GM21576 (cell line): Measurements from ENCODE around the gene PTPN7.

Source experiments
- ATAC-seq: cut with Tn5 transposase; IDR thresholded peaks from one replicate; pipeline ENCODE4 v1.9.1; 2021; ENCODE audit warnings: mild to moderate bottlenecking, moderate library complexity; ENCODE audit not compliant: unreplicated experiment

The PTPN7 gene

GRCh38 chr1:202133496-202133895 is 26.9 kb downstream of the PTPN7 start:
- no peak for ATAC-seq

DNA sequence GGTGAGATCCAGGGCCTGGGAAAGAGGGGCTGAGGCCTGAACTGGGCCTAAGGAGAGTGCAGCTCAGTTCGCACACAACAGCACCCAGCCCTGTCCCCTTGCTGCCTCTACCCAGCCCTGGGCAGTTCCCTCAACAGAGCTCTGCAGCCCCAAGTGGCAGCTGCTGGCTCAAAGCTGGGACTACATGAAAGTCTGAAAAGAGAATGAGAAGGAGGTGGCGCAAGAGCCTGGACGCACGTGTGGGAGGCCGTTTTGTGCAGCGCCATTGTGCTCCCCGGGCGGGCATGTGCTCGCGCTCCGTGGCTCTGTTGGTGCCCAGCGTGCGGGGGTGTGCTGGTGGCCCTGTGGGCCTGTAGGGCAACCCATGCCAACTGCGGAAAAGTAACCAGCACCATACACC is 27.4 kb downstream of the PTPN7 start:
- ATAC-seq, result no peak

DNA sequence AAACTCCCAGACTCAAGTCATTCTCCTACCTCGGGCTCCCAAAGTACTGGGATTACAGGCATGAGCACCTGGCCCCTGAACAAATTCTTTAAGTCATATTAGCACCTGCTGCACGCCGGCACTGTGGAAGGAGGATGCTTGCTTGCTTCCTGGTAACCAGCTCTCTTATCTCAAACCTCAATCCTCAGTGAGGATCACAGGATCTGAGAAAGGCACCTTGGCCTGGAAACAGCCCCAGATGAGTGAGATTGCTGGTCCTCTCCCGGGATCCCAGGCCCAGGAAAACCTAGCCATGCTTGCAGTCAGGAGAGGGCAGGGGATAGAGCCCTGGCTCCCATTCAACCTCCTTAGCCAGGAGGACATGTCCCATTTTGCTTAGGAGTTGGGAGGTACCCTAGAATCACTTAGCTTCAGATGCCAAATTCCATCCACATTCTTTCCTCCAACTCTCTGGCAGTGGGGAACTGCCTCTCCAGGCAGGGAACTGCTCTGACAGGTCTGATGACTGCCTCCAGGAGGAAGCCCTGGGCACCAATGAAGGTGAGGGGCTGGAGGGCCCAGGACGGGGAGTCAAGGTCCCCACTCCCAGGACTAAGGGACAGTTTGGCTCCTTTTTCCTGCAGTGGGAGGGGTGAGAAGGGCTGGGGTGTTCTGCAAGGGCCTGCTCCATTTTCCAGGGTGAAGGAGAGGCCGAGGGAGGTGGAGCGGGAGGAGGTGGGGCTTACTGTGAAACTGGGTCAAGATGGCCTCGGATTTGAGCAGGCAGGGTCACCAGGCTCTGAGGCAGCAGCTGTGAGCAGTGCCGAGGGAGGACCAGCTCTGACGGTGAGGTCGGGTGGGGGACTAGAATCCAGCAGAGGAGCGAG is 28.2 kb downstream of the PTPN7 start:
- no peak for ATAC-seq

DNA sequence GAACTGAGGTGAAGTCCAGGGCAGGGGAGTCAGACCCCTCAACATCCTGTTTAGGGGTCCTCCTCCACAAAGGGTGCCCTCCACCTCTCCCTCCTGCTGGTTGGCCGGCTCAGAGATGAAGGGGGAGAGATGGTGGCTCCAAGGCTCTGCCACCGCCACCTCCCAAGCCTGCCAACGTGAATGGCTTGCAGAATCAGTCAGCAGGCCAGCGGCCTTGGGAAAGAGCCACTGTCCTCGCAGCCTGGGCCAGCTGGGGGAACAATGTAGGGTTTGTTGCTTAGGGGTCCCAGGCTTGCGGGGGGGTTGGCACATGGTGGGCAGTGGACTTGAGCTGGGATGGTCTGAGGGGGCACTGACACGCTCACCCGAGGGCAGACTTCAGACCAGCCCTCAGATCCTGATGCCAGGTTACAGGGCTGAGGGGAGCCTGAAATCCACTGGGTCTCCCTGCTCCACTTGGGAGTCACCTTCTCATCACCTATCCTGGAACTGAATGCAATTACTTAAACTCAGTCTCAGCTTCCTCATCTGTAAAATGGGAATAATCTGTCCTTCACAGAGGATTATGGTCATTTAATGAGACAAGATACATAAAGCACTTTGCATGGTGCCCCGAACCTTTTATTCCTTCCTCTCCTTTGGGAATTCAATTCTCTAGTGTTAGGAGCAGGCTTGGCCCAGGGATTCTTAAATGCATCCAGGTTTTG is 29.4 kb downstream of the PTPN7 start:
- ATAC-seq, result no peak

- ATAC-seq, result no peak
Observed at GRCh38 chr1:202130297-202130721, 30.1 kb downstream of the PTPN7 start.

GRCh38 chr1:202129453-202130296 is 30.7 kb downstream of the PTPN7 start:
- no peak for ATAC-seq

GRCh38 chr1:202127836-202128622 is 32.4 kb downstream of the PTPN7 start:
- no peak for ATAC-seq

DNA sequence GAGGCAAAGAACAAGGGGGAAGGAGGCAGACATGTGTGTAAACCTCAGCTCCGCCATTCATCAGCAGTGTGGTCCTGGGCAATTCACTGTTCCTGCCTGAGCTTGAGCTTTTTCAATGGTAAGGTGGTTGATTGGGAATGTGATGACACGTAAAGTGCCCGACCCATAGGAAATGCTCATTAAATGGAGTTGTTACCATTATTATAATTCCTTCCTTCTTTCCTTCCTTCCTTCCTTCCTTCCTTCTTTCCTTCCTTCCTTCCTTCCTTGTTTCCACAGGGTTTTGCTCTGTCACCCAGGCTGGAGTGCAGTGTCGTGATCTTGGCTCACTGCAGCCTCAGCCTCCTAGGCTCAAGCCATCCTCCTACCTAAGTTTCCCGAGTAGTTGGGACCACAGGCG is 33.3 kb downstream of the PTPN7 start:
- no peak for ATAC-seq

DNA sequence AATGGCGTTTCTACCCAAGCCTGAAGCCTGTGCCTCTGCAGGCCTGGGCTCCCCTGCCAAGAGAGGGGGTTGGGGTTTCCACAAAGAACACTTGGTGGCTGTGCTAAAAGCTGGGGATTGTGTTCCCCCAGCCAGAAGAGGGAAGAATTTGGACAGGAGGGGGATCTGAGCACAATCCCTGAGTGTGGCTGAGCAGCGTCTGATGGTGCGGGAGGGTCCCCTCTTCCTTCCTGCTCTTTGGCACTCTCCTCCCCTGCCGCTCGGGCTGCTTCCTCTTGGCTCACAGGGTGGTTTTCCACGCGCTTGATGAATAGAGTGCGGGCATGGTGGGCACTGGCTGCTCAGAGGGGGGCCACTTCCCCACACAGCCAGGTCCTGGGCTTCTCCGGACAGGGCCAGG is 34.0 kb downstream of the PTPN7 start:
- ATAC-seq, result no peak

GRCh38 chr1:202125611-202126010 is 34.8 kb downstream of the PTPN7 start:
- no peak for ATAC-seq

- no peak for ATAC-seq
Observed at GRCh38 chr1:202124142-202124541, 36.3 kb downstream of the PTPN7 start.

GRCh38 chr1:202123336-202123813 is 37.0 kb downstream of the PTPN7 start:
- no peak for ATAC-seq

- ATAC-seq, result no peak
Observed at GRCh38 chr1:202122639-202123335, 37.6 kb downstream of the PTPN7 start, which contains the start of gene GPR37L1. Gene GPR37L1 (plus strand): TSS chr1:202122917. CDS start chr1:202122964, 47 bp downstream.

DNA sequence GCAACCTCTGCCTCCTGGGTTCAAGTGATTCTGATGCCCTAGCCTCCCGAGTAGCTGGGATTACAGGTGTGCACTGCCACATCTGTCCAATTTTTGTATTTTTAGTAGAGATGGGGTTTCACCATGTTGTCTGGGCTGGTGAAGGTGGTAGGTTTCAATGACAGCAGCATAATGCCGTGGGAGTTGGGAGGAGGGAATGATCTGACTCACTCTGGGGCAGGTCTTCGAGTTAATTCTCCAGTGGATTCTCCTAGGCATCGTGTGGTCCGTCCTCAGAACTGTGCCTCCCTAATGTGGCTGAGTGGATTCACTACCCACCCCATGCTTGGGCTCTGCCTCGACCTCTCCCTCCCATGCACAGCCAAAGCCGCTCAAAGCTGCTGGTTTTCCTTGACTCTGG is 39.4 kb downstream of the PTPN7 start:
- no peak for ATAC-seq

- ATAC-seq, result no peak
Observed at GRCh38 chr1:202117898-202118371, 42.5 kb downstream of the PTPN7 start.

- ATAC-seq, result no peak
Observed at GRCh38 chr1:202116287-202116686, 44.1 kb downstream of the PTPN7 start.

DNA sequence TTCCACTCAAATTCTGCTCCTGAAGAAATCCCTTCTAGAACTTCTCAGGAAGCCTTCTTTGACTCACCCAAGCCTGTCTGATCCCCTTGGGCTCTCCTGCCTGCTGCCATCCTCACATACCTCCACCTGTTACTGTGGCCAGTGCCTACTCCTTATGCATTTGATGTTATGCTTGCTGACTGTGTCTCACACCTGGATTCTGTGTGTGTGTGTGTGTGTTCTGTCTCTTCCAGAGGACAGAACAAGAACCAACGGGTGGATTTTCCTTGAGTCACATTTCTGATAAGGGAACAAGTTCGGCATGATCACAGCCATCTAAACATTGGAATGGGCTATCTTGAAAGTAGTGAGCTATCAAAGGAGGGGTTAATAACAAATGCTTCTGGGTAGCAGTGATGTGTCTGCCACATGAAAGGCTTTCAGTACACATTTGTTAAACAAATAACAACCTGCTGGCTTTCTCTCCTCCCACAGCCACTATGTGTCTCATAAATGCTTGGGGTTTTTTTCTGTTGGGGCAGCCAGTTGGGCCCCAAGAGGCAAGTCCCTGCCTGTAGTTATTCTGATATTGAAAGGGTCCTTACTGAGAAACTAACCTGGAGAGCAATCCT is 46.6 kb downstream of the PTPN7 start:
- no peak for ATAC-seq

DNA sequence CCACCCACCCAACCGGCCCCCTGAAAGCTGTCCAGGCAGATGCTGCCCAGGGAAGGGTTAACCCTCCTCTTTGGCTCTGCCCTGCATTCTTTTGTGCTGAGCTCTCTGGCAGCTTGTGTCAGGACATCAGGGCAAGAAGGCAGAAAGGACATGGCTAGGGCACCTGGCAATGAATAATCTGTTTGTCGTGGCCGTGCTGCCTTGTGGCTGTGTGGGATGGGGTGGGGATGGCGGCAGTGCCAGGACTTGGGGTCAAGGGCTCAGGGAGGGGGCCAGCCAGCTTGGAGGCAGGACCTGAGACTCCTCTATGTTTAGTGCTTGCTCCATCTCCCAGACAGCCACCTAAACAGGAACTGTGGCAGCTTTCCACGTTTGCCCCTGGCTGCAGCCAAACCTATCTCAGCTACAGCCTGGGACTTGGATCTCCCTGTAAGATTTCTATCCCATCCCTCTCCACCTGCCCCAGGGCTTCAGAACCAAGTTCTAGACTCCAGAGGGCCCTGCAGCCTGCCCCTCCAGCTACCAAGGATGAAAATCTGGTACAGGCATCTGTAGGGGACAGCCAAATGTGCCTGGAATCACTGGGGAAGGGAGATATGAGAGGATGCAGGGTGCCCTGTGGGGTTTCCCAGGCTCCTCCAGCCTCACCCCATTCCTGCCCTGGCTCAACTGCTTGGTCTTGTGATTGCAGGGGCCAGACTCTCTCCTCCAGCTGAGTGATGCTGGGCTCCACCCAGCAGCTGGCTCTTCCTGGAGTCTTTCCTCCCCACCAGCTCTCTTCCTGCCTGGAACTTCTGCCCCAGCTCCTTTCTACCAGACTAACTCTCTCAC is 47.3 kb downstream of the PTPN7 start:
- ATAC-seq, result no peak
